HG03457 (cell line): ENCODE data around the gene OR13J1.
"Not testable (repeated sequence)": the region's sequence is repeated elsewhere in the genome, so short reads cannot be mapped to it uniquely, and the experiment has no call there.

Experiments
- ATAC-seq: cut with Tn5 transposase; IDR thresholded peaks from one replicate; pipeline ENCODE4 v1.9.1; 2021; ENCODE audit warnings: moderate number of reproducible peaks; ENCODE audit not compliant: unreplicated experiment

OR13J1 gene

GRCh38 chr9:35905051-35905781 is 35.0 kb upstream of the OR13J1 start:
- no peak for ATAC-seq

GRCh38 chr9:35904338-35904737 is 34.1 kb upstream of the OR13J1 start:
- no peak for ATAC-seq

GRCh38 chr9:35903049-35903448 is 32.8 kb upstream of the OR13J1 start:
- no peak for ATAC-seq

GRCh38 chr9:35899021-35899420 is 28.8 kb upstream of the OR13J1 start:
- ATAC-seq: no peak

GRCh38 chr9:35898337-35898736 is 28.1 kb upstream of the OR13J1 start:
- ATAC-seq: no peak

- not testable (repeated sequence) for ATAC-seq
Measured at GRCh38 chr9:35897376-35898099, 27.3 kb upstream of the OR13J1 start.

GRCh38 chr9:35896570-35896969 is 26.4 kb upstream of the OR13J1 start:
- ATAC-seq: no peak

GRCh38 chr9:35892051-35892450 is 21.9 kb upstream of the OR13J1 start:
- no peak for ATAC-seq

- no peak for ATAC-seq
Measured at GRCh38 chr9:35891646-35892045, 21.4 kb upstream of the OR13J1 start.

GRCh38 chr9:35884908-35885307 is 14.7 kb upstream of the OR13J1 start:
- ATAC-seq: not testable (repeated sequence)

- no peak for ATAC-seq
Measured at GRCh38 chr9:35882996-35883395, 12.8 kb upstream of the OR13J1 start.

- ATAC-seq: no peak
Measured at GRCh38 chr9:35882263-35882848, 12.2 kb upstream of the OR13J1 start.

GRCh38 chr9:35872505-35872904 is 2.3 kb upstream of the OR13J1 start:
- no peak for ATAC-seq

GRCh38 chr9:35871545-35871944 is 1.3 kb upstream of the OR13J1 start:
- no peak for ATAC-seq

GRCh38 chr9:35869621-35870216 is 482 bp downstream of the OR13J1 start:
- ATAC-seq: no peak

- ATAC-seq: no peak
Measured at GRCh38 chr9:35868933-35869332, 1.3 kb downstream of the OR13J1 start.

GRCh38 chr9:35867538-35867937 is 2.7 kb downstream of the OR13J1 start:
- no peak for ATAC-seq

- no peak for ATAC-seq
Measured at GRCh38 chr9:35864695-35865255, 5.4 kb downstream of the OR13J1 start.

GRCh38 chr9:35863583-35863982 is 6.6 kb downstream of the OR13J1 start:
- no peak for ATAC-seq

- ATAC-seq: no peak
Measured at GRCh38 chr9:35862328-35862727, 7.9 kb downstream of the OR13J1 start.

GRCh38 chr9:35861161-35861897 is 8.9 kb downstream of the OR13J1 start:
- no peak for ATAC-seq
